Spleen (tissue), 11 donors: ENCODE data around the gene TNS1. TPM values are rescaled to one million over a fixed set of nuclear protein-coding genes. Genes with fewer than 3 reads are reported as not detected.
A peak's percentile ranks its signal among the peaks of the same experiment; 100 is the strongest.

Source experiments
- DNase-seq: peaks from one replicate; pipeline ENCODE4 v3.0.0-alpha.2; 2020
- H3K27ac ChIP-seq, 8 donors: fragments of 200-600 bp; sonication (generic) in 7 of 8; 1 replicate in 4 of 8; 2 replicates in 4 of 8; pipeline versions ENCODE4 v1.5.0 to v1.8.0; 2016 to 2021; ENCODE audit warnings: inconsistent platforms in 4 of 8, mild to moderate bottlenecking in 4 of 8, moderate library complexity in 1 of 8
- H3K27me3 ChIP-seq, 7 donors: fragments of 200-600 bp; sonication (generic) in 6 of 7; replicated peaks in 1 of 7; 1 replicate in 4 of 7; 2 replicates in 3 of 7; pipeline versions ENCODE4 v1.5.0 to v1.8.0; 2016 to 2021; ENCODE audit warnings: inconsistent platforms in 3 of 7, mild to moderate bottlenecking in 1 of 7
- H3K36me3 ChIP-seq, 6 donors: fragments of 200-600 bp; sonication (generic) in 5 of 6; 1 replicate in 4 of 6; 2 replicates in 2 of 6; pipeline versions ENCODE4 v1.5.0 to v1.8.0; 2016 to 2021; ENCODE audit warnings: inconsistent platforms in 2 of 6
- H3K4me1 ChIP-seq, 6 donors: fragments of 200-600 bp; sonication (generic) in 5 of 6; 1 replicate in 3 of 6; 2 replicates in 3 of 6; pipeline versions ENCODE4 v1.5.0 to v1.8.0; 2016 to 2021; ENCODE audit warnings: inconsistent platforms in 3 of 6
- H3K4me3 ChIP-seq, 8 donors: fragments of 200-600 bp; sonication (generic) in 7 of 8; 1 replicate in 4 of 8; 2 replicates in 4 of 8; pipeline versions ENCODE4 v1.5.0 to v1.8.0; 2016 to 2021; ENCODE audit warnings: inconsistent platforms in 4 of 8, mild to moderate bottlenecking in 4 of 8, moderate library complexity in 2 of 8
- H3K9me3 ChIP-seq, 8 donors: fragments of 200-600 bp; sonication (generic) in 7 of 8; 1 replicate in 4 of 8; 2 replicates in 4 of 8; pipeline versions ENCODE4 v1.5.0 to v1.8.0; 2016 to 2021; ENCODE audit warnings: inconsistent platforms in 4 of 8
- POLR2A ChIP-seq, 3 donors: fragments of 450-650 bp; IDR thresholded peaks; one replicate each; pipeline ENCODE4 v1.5.1; 2017; ENCODE audit warnings: antibody characterized with exemption in 3 of 3, mild to moderate bottlenecking in 1 of 3
- POLR2AphosphoS5 ChIP-seq, 3 donors: sonication (generic); formaldehyde crosslinking; IDR thresholded peaks; one replicate each; pipeline ENCODE4 v1.5.1; 2017; ENCODE audit warnings: antibody characterized with exemption in 3 of 3
- WGBS, 5 donors: extraction: QIAGEN DNeasy Blood & Tissue Kit in 3 of 5; methylation state at CpG; one replicate each; pipeline versions ENCODE4 v1.1.5 to v1.1.7; 2013 to 2018; 5-methylcytosine and 5-hydroxymethylcytosine counted together
- intact Hi-C: fragments of 100-400 bp; cut with DNase I; formaldehyde crosslinking; loops from one replicate; pipeline ENCODE4 v1.15.0; 2023; ENCODE audit warnings: low total_unique reads
- polyA plus RNA-seq, 3 donors: library from polyadenylated mRNA; stranded (reverse); fragments of 200-250 nt; gene quantifications; one replicate each; pipeline ENCODE4 v1.2.1, GENCODE V29; 2013
- total RNA-seq, 7 donors: library from RNA; depleted of rRNA in 3 of 7; stranded (reverse); fragments of >200 nt in 3 of 7; fragmentation: NEBNext Ultra II Directional in 4 of 7; extraction: Animal tissue kit (Norgen Biotek cat#: 25700) in 4 of 7; gene quantifications; one replicate each; pipeline versions ENCODE4 v1.1.0 to v1.2.1, GENCODE V29; 2016 to 2021
- TF ChIP-seq, protein P1 (sequence below), 11 experiments: fragments of 200-600 bp in 7 of 11; fragments of 450-650 bp in 4 of 11; sonication (generic) in 4 of 11; IDR thresholded peaks in 8 of 11; conservative IDR thresholded peaks in 3 of 11; 1 replicate in 7 of 11; 2 replicates in 4 of 11; pipeline versions ENCODE4 v1.4.0 to v1.8.0; 2016 to 2021; ENCODE audit warnings: antibody characterized with exemption in 11 of 11, inconsistent platforms in 4 of 11, mild to moderate bottlenecking in 1 of 11
- donor health status: healthy with polysubstance abuse.
- donor health status: DM: no; HTN: no; CAD: no; lungs with moderate emphysema.
- donor health status: DM: no; HTN: no; CAD: no.
- donor health status: Bipolar disorder and iron deficiency.
- donor health status: healthy.
- donor health status: DM: no; HTN: no; CAD: no.
- donor health status: DM: yes; HTN: yes; CAD: no.

Gene TNS1
- total and polyA plus RNA-seq, 10 donors = 6.9 to 580 (median 246) TPM

DNA sequence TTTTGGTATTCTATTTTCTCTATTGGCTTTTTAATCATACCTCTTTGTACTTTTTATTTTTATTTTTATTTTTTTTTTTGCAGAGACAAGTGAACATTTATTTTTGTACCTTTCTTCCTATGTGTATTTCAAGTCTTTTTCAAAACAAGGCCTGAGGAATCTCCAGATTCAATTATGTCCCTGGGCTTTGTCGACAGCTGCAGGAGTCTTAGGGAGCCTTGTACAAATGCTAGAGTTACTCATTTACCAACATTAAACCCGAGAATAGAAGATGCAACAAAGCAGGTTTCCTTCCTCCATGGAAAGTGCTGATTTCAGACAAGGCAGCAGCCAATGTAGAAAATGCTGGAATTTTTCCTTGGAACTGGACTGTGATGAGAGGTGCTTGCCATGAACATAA lies 242.8 kb downstream of the TNS1 start:
- intact Hi-C loops = no loop called here
- Histone ChIP-seq H3K27me3 (peaks cover 0 to 16% (median 6%) of the 10 kb centered on the region in 7 donors), H3K27ac (no peak overlapping the region), H3K4me3 (no peak overlapping the region), H3K36me3 (peaks cover 0 to 19% (median 0%) of the 10 kb centered on the region in 6 donors), H3K4me1 (peaks cover 0 to 22% (median 9%) of the 10 kb centered on the region in 6 donors), H3K9me3 (peaks cover 5 to 28% (median 19%) of the 10 kb centered on the region in 8 donors)
- WGBS, 5 donors = 73 to 87% (median 80%) methylated on average over 2 of the region's 2 CpGs
- no peak for DNase-seq
- TF ChIP-seq POLR2A (IDR thresholded peaks at IDR 0.05) (no peak), POLR2AphosphoS5 (IDR thresholded peaks at IDR 0.05) (no peak)
- TF ChIP-seq, protein P1, sequence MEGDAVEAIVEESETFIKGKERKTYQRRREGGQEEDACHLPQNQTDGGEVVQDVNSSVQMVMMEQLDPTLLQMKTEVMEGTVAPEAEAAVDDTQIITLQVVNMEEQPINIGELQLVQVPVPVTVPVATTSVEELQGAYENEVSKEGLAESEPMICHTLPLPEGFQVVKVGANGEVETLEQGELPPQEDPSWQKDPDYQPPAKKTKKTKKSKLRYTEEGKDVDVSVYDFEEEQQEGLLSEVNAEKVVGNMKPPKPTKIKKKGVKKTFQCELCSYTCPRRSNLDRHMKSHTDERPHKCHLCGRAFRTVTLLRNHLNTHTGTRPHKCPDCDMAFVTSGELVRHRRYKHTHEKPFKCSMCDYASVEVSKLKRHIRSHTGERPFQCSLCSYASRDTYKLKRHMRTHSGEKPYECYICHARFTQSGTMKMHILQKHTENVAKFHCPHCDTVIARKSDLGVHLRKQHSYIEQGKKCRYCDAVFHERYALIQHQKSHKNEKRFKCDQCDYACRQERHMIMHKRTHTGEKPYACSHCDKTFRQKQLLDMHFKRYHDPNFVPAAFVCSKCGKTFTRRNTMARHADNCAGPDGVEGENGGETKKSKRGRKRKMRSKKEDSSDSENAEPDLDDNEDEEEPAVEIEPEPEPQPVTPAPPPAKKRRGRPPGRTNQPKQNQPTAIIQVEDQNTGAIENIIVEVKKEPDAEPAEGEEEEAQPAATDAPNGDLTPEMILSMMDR (IDR thresholded peaks at IDR 0.05 in 8 of 11, conservative IDR thresholded peaks at IDR 0.05 in 3 of 11) = no peak

DNA sequence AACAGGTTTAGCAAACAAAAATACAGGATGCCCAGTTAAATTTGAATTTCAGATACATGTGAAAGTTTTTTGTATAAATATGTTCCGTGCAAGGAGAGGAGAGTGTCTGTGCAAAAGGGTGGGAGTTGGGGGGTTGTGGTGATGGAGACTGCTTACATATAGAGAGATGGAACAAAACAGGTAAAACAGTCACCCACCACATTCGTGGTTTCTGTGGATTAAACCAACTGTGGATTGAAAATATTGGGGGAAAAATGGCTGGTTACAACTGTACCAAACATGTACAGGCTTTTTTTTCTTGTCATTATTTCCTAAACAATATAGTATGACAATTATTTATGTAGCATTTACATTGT lies 245.7 kb downstream of the TNS1 start:
- peaks cover 0 to 32% (median 6%) of the 10 kb centered on the region in 7 donors for H3K27me3 ChIP-seq
- no peak for DNase-seq
- WGBS, 5 donors = 72 to 83% (median 78%) methylated on average over 2 of the region's 2 CpGs
- peaks cover 0 to 27% (median 9%) of the 10 kb centered on the region in 6 donors for H3K4me1 ChIP-seq
- intact Hi-C loops = no loop called here
- H3K27ac ChIP-seq = no peak overlapping the region
- H3K36me3 ChIP-seq = peaks cover 0 to 7% (median 0%) of the 10 kb centered on the region in 6 donors
- TF ChIP-seq, protein P1 (IDR thresholded peaks at IDR 0.05 in 8 of 11, conservative IDR thresholded peaks at IDR 0.05 in 3 of 11) = no peak
- TF ChIP-seq POLR2A (IDR thresholded peaks at IDR 0.05) (no peak), POLR2AphosphoS5 (IDR thresholded peaks at IDR 0.05) (no peak)
- H3K9me3 ChIP-seq = peaks cover 3 to 14% (median 12%) of the 10 kb centered on the region in 8 donors
- no peak overlapping the region for H3K4me3 ChIP-seq

DNA sequence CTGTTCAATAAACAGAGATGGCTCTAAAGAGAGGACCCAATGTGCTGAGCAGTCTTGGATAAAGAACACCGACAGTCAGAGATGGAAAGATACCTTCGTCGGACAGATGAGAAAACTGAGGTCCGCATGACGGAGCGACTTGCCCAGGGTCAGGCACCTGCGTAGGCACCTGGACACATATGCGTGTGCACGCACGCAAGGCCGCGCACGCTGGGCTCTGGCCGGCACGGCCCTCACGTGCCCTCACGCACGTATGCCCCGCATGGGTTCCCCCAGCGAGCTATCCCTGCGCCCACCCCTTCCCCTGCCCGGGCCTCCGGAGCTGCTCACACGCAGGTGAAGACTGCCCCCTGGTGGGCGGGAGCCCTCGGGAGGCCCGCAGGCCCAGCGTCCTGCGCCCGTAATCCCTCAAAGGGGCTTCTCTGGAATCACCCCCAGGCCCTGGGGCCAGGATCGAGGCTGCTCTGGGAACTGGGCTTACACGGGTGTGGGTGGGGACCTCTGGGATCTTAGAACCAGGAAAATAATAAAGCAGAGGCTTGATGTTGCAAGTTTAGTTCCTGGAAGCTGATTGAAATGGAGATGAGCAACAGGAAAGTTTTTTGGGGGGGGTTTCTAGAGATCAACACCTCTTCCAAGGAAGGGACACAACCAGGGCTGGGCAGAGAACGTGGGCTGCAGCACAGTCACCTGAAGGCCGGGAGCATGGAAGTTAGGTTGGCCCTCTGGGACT lies 246.3 kb downstream of the TNS1 start:
- TF ChIP-seq POLR2AphosphoS5 (IDR thresholded peaks at IDR 0.05) = peak in 2 of 3 donors; percentile 52 to 58
- TF ChIP-seq, protein P1 (IDR thresholded peaks at IDR 0.05 in 8 of 11, conservative IDR thresholded peaks at IDR 0.05 in 3 of 11) = peak; percentile 32 to 90 (median 73)
- no peak for TF ChIP-seq POLR2A (IDR thresholded peaks at IDR 0.05)
- WGBS, 5 donors = 14 to 24% (median 17%) methylated on average over 23 to 34 of the region's 34 CpGs
- peak; percentile 88 for DNase-seq
- peaks cover 0 to 8% (median 6%) of the 10 kb centered on the region in 8 donors for H3K9me3 ChIP-seq
- H3K27me3 ChIP-seq = peaks cover 0 to 32% (median 6%) of the 10 kb centered on the region in 7 donors
- H3K27ac ChIP-seq = no peak overlapping the region
- peaks cover 0 to 4% (median 0%) of the 10 kb centered on the region in 6 donors for H3K36me3 ChIP-seq
- H3K4me3 ChIP-seq = peak overlapping the region in 4 of 8 donors; percentile 10 to 36 (median 15)
- H3K4me1 ChIP-seq = peaks cover 0 to 27% (median 9%) of the 10 kb centered on the region in 6 donors
- intact Hi-C loops = no loop called here

DNA sequence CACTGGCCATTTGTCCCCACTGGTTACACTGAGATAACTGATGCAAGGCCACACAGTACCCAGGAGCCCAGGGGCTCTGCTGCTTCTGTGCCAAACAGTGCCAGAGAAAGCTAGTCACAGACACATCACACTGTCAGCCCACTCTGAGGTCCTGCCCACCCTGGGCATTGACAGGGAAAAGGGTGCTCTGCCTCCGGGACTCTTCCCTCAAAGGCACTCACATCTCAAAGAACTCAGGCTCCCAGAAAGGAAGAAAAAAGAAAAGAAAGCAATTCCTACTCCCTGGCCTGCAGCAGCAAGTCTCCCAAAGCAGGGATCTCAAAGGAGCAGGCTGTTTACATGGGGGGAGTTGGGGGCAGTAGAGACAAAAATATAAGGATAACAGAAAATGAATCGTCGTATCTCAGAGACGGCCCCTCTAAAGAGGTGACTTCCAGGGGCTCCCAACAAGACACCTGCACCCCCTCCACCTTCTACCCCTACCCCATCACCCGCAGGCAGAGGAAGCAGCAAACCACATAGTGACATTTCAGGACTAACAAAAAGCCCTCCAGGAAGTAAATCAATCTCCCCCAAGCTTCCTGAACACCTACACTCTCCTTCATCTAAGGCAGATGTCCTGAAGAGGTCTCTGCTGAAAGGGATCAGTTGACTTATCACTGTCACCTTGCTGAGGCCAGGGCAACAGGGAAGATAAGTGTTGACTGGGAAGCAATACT lies 247.6 kb downstream of the TNS1 start:
- Histone ChIP-seq H3K27ac (no peak overlapping the region), H3K4me1 (peaks cover 0 to 27% (median 9%) of the 10 kb centered on the region in 6 donors), H3K36me3 (peaks cover 0 to 4% (median 0%) of the 10 kb centered on the region in 6 donors), H3K4me3 (no peak overlapping the region), H3K27me3 (peaks cover 0 to 37% (median 6%) of the 10 kb centered on the region in 7 donors), H3K9me3 (no peaks in the 10 kb centered on the region)
- TF ChIP-seq, protein P1 (IDR thresholded peaks at IDR 0.05 in 8 of 11, conservative IDR thresholded peaks at IDR 0.05 in 3 of 11) = no peak
- no peak for TF ChIP-seq POLR2AphosphoS5 (IDR thresholded peaks at IDR 0.05)
- no peak for TF ChIP-seq POLR2A (IDR thresholded peaks at IDR 0.05)
- intact Hi-C loops = no loop called here
- 34 to 49% (median 39%) methylated on average over 5 of the region's 5 CpGs for WGBS, 5 donors
- DNase-seq = no peak
